Adrenal gland (tissue), 12 donors: ENCODE results near the gene ATP5F1C. TPM values are rescaled to one million over a fixed set of nuclear protein-coding genes. Genes with fewer than 3 reads are reported as not detected.

Experiments used
- DNase-seq, 7 donors: peaks; one replicate each; pipeline ENCODE4 v3.0.0-alpha.2; 2019 to 2020
- H3K27ac ChIP-seq, 5 donors: fragments of 200-600 bp; sonication (generic) in 4 of 5; 1 replicate in 3 of 5; 2 replicates in 2 of 5; pipeline versions ENCODE4 v1.5.1 to v1.8.0; 2016 to 2020; ENCODE audit warnings: mild to moderate bottlenecking in 1 of 5
- H3K27me3 ChIP-seq: fragments of 200-600 bp; 2 replicates; pipeline ENCODE4 v1.8.0; 2021
- H3K36me3 ChIP-seq, 2 donors: fragments of 200-600 bp; replicated peaks in 1 of 2; 1 replicate in 1 of 2; 2 replicates in 1 of 2; pipeline versions ENCODE4 v1.5.1 to v1.8.0; 2018 to 2022
- H3K4me1 ChIP-seq, 2 donors: fragments of 200-600 bp; replicated peaks in 1 of 2; 1 replicate in 1 of 2; 2 replicates in 1 of 2; pipeline versions ENCODE4 v1.5.1 to v1.8.0; 2018 to 2021
- H3K4me3 ChIP-seq, 4 donors: fragments of 200-600 bp; sonication (generic) in 3 of 4; one replicate each; pipeline ENCODE4 v1.5.1; 2016 to 2018
- H3K9me3 ChIP-seq, 3 donors: fragments of 200-600 bp; sonication (generic) in 1 of 3; replicated peaks in 1 of 3; 1 replicate in 2 of 3; 2 replicates in 1 of 3; pipeline versions ENCODE4 v1.5.1 to v1.8.0; 2016 to 2021
- POLR2A ChIP-seq, 2 donors: fragments of 450-650 bp; IDR thresholded peaks; one replicate each; pipeline ENCODE4 v1.6.1; 2017; ENCODE audit warnings: antibody characterized with exemption in 2 of 2, mild to moderate bottlenecking in 2 of 2, moderate library complexity in 1 of 2
- WGBS, 4 donors: extraction: QIAGEN DNeasy Blood & Tissue Kit in 2 of 4; methylation state at CpG; one replicate each; pipeline versions ENCODE4 v1.1.5 to v1.1.7; 2013 to 2017; 5-methylcytosine and 5-hydroxymethylcytosine counted together
- intact Hi-C, 2 donors: fragments of 100-400 bp; cut with DNase I; formaldehyde crosslinking; loops; one replicate each; pipeline versions ENCODE4 v1.14.1 to v1.15.0; 2022 to 2023
- polyA plus RNA-seq, 3 donors: library from polyadenylated mRNA; stranded (reverse); fragments of 200-250 nt in 2 of 3; fragments of 350-450 nt in 1 of 3; fragmentation: Illumina TruSeq in 1 of 3; extraction: RNeasy Lipid Tissue Mini Kit (QIAGEN cat#74804) in 1 of 3; gene quantifications; one replicate each; pipeline ENCODE4 v1.2.3, GENCODE V29; 2013 to 2014
- total RNA-seq, 9 donors: library from RNA; depleted of rRNA in 4 of 9; stranded (reverse); fragments of >200 nt in 4 of 9; fragments of 120-200 nt in 1 of 9; fragmentation: NEBNext Ultra II Directional in 1 of 9; extraction: Animal tissue kit (Norgen Biotek cat#: 25700) in 1 of 9; gene quantifications; one replicate each; pipeline versions ENCODE4 v1.1.0 to v1.2.4, GENCODE V29; 2013 to 2023
- TF ChIP-seq, protein P1 (sequence below), 6 experiments: fragments of 450-650 bp in 4 of 6; fragments of 200-600 bp in 2 of 6; sonication (generic) in 1 of 6; IDR thresholded peaks; 1 replicate in 5 of 6; 2 replicates in 1 of 6; pipeline versions ENCODE4 v1.5.1 to v1.8.0; 2016 to 2021; ENCODE audit warnings: antibody characterized with exemption in 6 of 6, mild to moderate bottlenecking in 2 of 6, moderate library complexity in 1 of 6
- donor health status: healthy with polysubstance abuse.
- donor health status: Bipolar disorder and iron deficiency.
- donor health status: DM: yes; HTN: yes; CAD: no.
- donor health status: DM: no; HTN: no; CAD: no.
- donor health status: DM: no; HTN: no; CAD: no.
- donor health status: DM: yes; HTN: yes; CAD: no.

The ATP5F1C gene
- total and polyA plus RNA-seq, 12 donors: 453 to 1,397 (median 555) TPM

DNA sequence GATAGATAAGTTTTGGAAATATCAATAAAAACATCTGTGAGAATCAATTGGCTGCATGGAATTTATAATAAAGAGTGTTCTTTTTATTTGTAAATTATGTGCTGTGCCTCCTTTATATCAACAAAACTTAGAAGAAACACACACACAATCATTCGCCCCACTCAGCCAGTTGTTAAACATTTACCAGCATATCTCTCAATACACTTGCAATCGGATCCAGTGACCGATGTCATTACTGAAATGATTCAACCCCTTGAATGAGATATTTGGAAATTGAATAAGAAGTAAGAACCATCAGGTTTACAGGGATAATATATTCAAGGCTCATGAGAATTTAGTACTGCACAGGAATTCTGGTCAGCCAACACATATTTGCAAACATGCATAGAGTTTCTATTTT is 65.9 kb downstream of the ATP5F1C start:
- intact Hi-C loops: no loop called here
- DNase-seq: no peak
- H3K9me3 ChIP-seq: no peaks in the 10 kb centered on the region
- H3K36me3 ChIP-seq: no peaks in the 10 kb centered on the region
- TF ChIP-seq, protein P1, sequence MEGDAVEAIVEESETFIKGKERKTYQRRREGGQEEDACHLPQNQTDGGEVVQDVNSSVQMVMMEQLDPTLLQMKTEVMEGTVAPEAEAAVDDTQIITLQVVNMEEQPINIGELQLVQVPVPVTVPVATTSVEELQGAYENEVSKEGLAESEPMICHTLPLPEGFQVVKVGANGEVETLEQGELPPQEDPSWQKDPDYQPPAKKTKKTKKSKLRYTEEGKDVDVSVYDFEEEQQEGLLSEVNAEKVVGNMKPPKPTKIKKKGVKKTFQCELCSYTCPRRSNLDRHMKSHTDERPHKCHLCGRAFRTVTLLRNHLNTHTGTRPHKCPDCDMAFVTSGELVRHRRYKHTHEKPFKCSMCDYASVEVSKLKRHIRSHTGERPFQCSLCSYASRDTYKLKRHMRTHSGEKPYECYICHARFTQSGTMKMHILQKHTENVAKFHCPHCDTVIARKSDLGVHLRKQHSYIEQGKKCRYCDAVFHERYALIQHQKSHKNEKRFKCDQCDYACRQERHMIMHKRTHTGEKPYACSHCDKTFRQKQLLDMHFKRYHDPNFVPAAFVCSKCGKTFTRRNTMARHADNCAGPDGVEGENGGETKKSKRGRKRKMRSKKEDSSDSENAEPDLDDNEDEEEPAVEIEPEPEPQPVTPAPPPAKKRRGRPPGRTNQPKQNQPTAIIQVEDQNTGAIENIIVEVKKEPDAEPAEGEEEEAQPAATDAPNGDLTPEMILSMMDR (IDR thresholded peaks at IDR 0.05): no peak
- no peak for TF ChIP-seq POLR2A (IDR thresholded peaks at IDR 0.05)
- no peak overlapping the region for H3K4me3 ChIP-seq
- H3K27ac ChIP-seq: no peak overlapping the region
- H3K27me3 ChIP-seq: no peaks in the 10 kb centered on the region
- peaks cover 0 to 3% of the 10 kb centered on the region in 2 donors for H3K4me1 ChIP-seq
- WGBS, 4 donors: 90 to 97% (median 93%) methylated on average over 3 of the region's 3 CpGs

DNA sequence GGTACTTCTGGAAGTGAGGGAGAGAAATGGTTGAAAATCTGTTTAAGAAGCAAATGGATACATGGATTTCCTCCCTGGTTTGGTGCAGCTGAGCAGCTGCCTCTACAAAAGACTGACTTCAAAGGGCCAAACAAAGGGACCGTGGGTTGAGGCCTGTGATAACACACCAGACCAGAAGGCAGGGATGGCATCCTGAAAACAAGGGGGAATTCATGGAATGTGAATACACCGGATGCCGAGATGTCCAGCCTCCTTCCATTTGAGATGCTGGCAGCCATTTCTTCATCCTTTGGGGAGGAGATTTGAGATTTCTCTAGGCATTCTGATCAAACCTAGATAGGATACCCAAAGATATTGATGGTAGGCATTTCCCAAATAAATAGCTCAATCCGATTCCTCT is 67.2 kb downstream of the ATP5F1C start:
- no peaks in the 10 kb centered on the region for H3K36me3 ChIP-seq
- intact Hi-C loops: no loop called here
- H3K27me3 ChIP-seq: no peaks in the 10 kb centered on the region
- H3K4me1 ChIP-seq: peaks cover 0 to 3% of the 10 kb centered on the region in 2 donors
- no peaks in the 10 kb centered on the region for H3K9me3 ChIP-seq
- 93 to 95% (median 94%) methylated on average over 4 of the region's 4 CpGs for WGBS, 4 donors
- no peak for DNase-seq
- no peak overlapping the region for H3K4me3 ChIP-seq
- no peak overlapping the region for H3K27ac ChIP-seq
- TF ChIP-seq, protein P1 (IDR thresholded peaks at IDR 0.05): no peak
- TF ChIP-seq POLR2A (IDR thresholded peaks at IDR 0.05): no peak

DNA sequence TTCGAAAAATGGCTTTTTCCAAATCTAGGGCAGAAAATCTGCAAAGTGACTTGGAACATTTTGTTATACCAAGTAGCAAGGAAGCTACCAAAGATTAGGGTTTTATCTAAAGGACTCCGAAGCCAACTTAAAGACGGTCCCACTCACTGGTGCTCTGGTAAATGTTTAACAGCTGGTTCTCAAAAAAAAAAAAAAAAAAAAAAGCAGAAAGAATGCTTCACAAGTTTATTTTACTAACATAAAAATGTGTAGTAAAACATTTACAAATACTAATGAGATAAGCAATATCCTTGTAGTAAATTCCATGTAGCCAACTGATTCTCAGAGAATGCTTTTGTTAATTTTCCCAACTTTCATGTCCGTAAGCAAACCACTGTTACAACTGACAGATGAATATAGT is 68.7 kb downstream of the ATP5F1C start:
- H3K9me3 ChIP-seq: peaks cover 0 to 3% (median 1%) of the 10 kb centered on the region in 3 donors
- WGBS, 4 donors: 66 to 75% (median 71%) methylated on average over 3 to 4 of the region's 4 CpGs
- no peaks in the 10 kb centered on the region for H3K36me3 ChIP-seq
- no peak overlapping the region for H3K4me3 ChIP-seq
- H3K27me3 ChIP-seq: no peaks in the 10 kb centered on the region
- DNase-seq: no peak
- no peak overlapping the region for H3K27ac ChIP-seq
- H3K4me1 ChIP-seq: peaks cover 0 to 3% of the 10 kb centered on the region in 2 donors
- TF ChIP-seq POLR2A (IDR thresholded peaks at IDR 0.05): no peak
- TF ChIP-seq, protein P1 (IDR thresholded peaks at IDR 0.05): no peak
- intact Hi-C loops: no loop called here

DNA sequence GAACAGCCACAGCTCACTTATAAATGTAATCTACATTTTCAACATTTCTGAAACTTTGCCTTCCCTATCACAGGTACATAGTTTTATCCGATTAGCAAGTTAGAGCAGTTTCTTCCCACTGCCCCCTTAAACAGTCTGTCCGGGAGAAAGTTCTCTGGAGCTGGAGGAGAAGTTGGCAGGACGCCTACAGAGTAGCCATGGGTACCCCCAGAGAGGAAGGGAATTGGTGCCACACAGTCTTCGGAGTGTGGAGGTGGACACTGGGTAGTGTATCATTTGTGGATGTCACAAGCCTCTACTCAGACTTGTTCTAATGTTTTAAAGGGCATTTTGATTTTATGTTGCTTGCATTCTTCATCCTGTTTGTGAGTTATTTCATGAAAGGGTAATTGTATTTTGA is 69.3 kb downstream of the ATP5F1C start:
- Histone ChIP-seq H3K9me3 (peaks cover 0 to 6% (median 5%) of the 10 kb centered on the region in 3 donors), H3K36me3 (no peaks in the 10 kb centered on the region), H3K4me3 (no peak overlapping the region), H3K27me3 (no peaks in the 10 kb centered on the region), H3K27ac (no peak overlapping the region), H3K4me1 (peaks cover 0 to 3% of the 10 kb centered on the region in 2 donors)
- 53 to 67% (median 59%) methylated on average over 4 of the region's 4 CpGs for WGBS, 4 donors
- DNase-seq: peak in 1 of 7 donors; percentile 10
- intact Hi-C loops: no loop called here
- TF ChIP-seq POLR2A (IDR thresholded peaks at IDR 0.05): no peak
- TF ChIP-seq, protein P1 (IDR thresholded peaks at IDR 0.05): no peak

Other genes starting within 250 kb of the ATP5F1C start
- gene ITIH5, start 121.2 kb upstream of the ATP5F1C start, total RNA-seq: 1 to 10 TPM in 8 of 9 donors, under 1 TPM in 1; 0.87 to 6.2 (median 1.9) TPM
- 1 to 10 TPM in 2 of 3 donors, under 1 TPM in 1; 0.66 to 2.5 (median 1.2) TPM for gene ITIH5, start 121.2 kb upstream of the ATP5F1C start, polyA plus RNA-seq
- gene ITIH2, start 84.9 kb upstream of the ATP5F1C start, total RNA-seq: 1 to 10 TPM in 2 of 9 donors, under 1 TPM in 6, not detected in 1; 0.11 to 1.6 (median 0.33) TPM
- gene ITIH2, start 84.9 kb upstream of the ATP5F1C start, polyA plus RNA-seq: under 1 TPM; 0.03 to 0.24 (median 0.22) TPM
- 10 to 100 TPM in 4 of 9 donors, 1 to 10 TPM in 4, under 1 TPM in 1; 0.42 to 15.1 (median 9.8) TPM for gene KIN, start 184 bp upstream of the ATP5F1C start, total RNA-seq
- gene KIN, start 184 bp upstream of the ATP5F1C start, polyA plus RNA-seq: 10 to 100 TPM; 16.7 to 19.9 (median 19.0) TPM
- gene TAF3, start 30.3 kb downstream of the ATP5F1C start, total RNA-seq: 10 to 100 TPM in 2 of 9 donors, 1 to 10 TPM in 7; 4.0 to 12.0 (median 8.8) TPM
- gene TAF3, start 30.3 kb downstream of the ATP5F1C start, polyA plus RNA-seq: 10 to 100 TPM in 1 of 3 donors, 1 to 10 TPM in 2; 3.5 to 16.6 (median 5.6) TPM